NOMO-1 (cell line): ENCODE measurements around the gene CGB7.

ENCODE experiments used
- DNase-seq, 2 experiments: peaks; one replicate each; lab custom pipeline; 2025; ENCODE audit not compliant: unreplicated experiment in 2 of 2; lab: John Stamatoyannopoulos, UW

Gene CGB7

GRCh38 chr19:49057636-49058234 lies at the start of gene CGB7:
TSS of gene CGB7 (minus strand) at chr19:49057749. CDS start at chr19:49055375, 2,374 bp downstream.
- no peak for DNase-seq

- peak; percentile 21 to 27 for DNase-seq
These were observed 49.1 kb upstream of the CGB7 start for GRCh38 chr19:49106648-49107135.

- DNase-seq: no peak
These were observed 46.8 kb upstream of the CGB7 start for GRCh38 chr19:49104229-49104864.

- no peak for DNase-seq
These were observed 46.0 kb upstream of the CGB7 start for GRCh38 chr19:49103331-49104085.

- DNase-seq: no peak
These were observed 44.8 kb upstream of the CGB7 start for GRCh38 chr19:49102303-49102702.

GRCh38 chr19:49101160-49101559 lies 43.6 kb upstream of the CGB7 start:
- no peak for DNase-seq

- DNase-seq: no peak
These were observed 41.2 kb upstream of the CGB7 start for GRCh38 chr19:49098795-49099194.

GRCh38 chr19:49097453-49098288 lies 40.1 kb upstream of the CGB7 start:
- DNase-seq: peak; percentile 56 to 66

- DNase-seq: no peak
These were observed 37.2 kb upstream of the CGB7 start for GRCh38 chr19:49094505-49095482.

GRCh38 chr19:49092686-49093085 lies 35.1 kb upstream of the CGB7 start:
- no peak for DNase-seq

- no peak for DNase-seq
These were observed 34.0 kb upstream of the CGB7 start for GRCh38 chr19:49091391-49092038.

GRCh38 chr19:49086296-49086695 lies 28.7 kb upstream of the CGB7 start:
- DNase-seq: no peak

- no peak for DNase-seq
These were observed 28.3 kb upstream of the CGB7 start for GRCh38 chr19:49085868-49086232.

GRCh38 chr19:49085020-49085867 lies 27.7 kb upstream of the CGB7 start, which contains the start of gene SNRNP70:
TSS of gene SNRNP70 (plus strand) at chr19:49085451. CDS start at chr19:49086415, 964 bp downstream.
- DNase-seq: peak; percentile 98 to 99

- DNase-seq: no peak
These were observed 26.9 kb upstream of the CGB7 start for GRCh38 chr19:49084206-49085019.

GRCh38 chr19:49081273-49081672 lies 23.7 kb upstream of the CGB7 start:
- DNase-seq: no peak

- no peak for DNase-seq
These were observed 22.8 kb upstream of the CGB7 start for GRCh38 chr19:49080392-49080791.
